T-helper 17 cell (primary cell): ENCODE data around the gene RPP38. TPM values are rescaled to one million over a fixed set of nuclear protein-coding genes. Genes with fewer than 3 reads are reported as not detected.

Experiments
- ATAC-seq: fragments of 150-1000 bp; cut with Tn5 transposase; 2 replicates; pipeline ENCODE4 v1.10.0; 2021; ENCODE audit warnings: mild to moderate bottlenecking, moderate library complexity
- DNase-seq, 3 donors: peaks; one replicate each; pipeline versions ENCODE4 v3.0.0 to v3.0.0-alpha.2; 2020 to 2021
- H3K9me3 ChIP-seq: one replicate; pipeline ENCODE4 v1.7.0; 2013; ENCODE audit warnings: low read length, mild to moderate bottlenecking; ENCODE audit not compliant: control insufficient read depth, poor library complexity, severe bottlenecking
- H3K27ac Mint-ChIP-seq: one replicate; pipeline ENCODE4 v1.8.0; 2022; ENCODE audit warnings: mild to moderate bottlenecking, moderate library complexity, mixed read lengths
- H3K27me3 Mint-ChIP-seq: one replicate; pipeline ENCODE4 v1.8.0; 2022; ENCODE audit warnings: mixed read lengths
- H3K36me3 Mint-ChIP-seq: one replicate; pipeline ENCODE4 v1.8.0; 2022; ENCODE audit warnings: low read depth, mixed read lengths
- H3K4me1 Mint-ChIP-seq: one replicate; pipeline ENCODE4 v1.8.0; 2022; ENCODE audit warnings: mild to moderate bottlenecking, mixed read lengths
- H3K4me3 Mint-ChIP-seq: one replicate; pipeline ENCODE4 v1.8.0; 2022; ENCODE audit warnings: mild to moderate bottlenecking, moderate library complexity, mixed read lengths
- total RNA-seq, 4 donors: library from RNA in 2 of 4; stranded (reverse) in 2 of 4; gene quantifications; one replicate each; pipeline ENCODE4 v1.2.3 and lab custom pipeline; 2022 to 2026

RPP38 gene
- total RNA-seq, 2 donors from 2014 or later = 12.1 to 14.3 TPM

- H3K27ac Mint-ChIP-seq = peak overlapping the region; percentile 12
- no peak overlapping the region for H3K4me3 Mint-ChIP-seq
- no peaks in the 10 kb centered on the region for H3K9me3 ChIP-seq
- no peaks in the 10 kb centered on the region for H3K27me3 Mint-ChIP-seq
- no peaks in the 10 kb centered on the region for H3K36me3 Mint-ChIP-seq
- DNase-seq (no peak), ATAC-seq (no peak)
- H3K4me1 Mint-ChIP-seq = peaks cover 22% of the 10 kb centered on the region
Measured at GRCh38 chr10:15147594-15148392, 50.6 kb downstream of the RPP38 start.

- peaks cover 22% of the 10 kb centered on the region for H3K4me1 Mint-ChIP-seq
- DNase-seq = no peak
- no peak for ATAC-seq
Measured at GRCh38 chr10:15149042-15149771, 52.1 kb downstream of the RPP38 start.

GRCh38 chr10:15150563-15150962 is 53.4 kb downstream of the RPP38 start:
- DNase-seq = no peak
- no peak overlapping the region for H3K27ac Mint-ChIP-seq
- no peaks in the 10 kb centered on the region for H3K9me3 ChIP-seq
- H3K4me1 Mint-ChIP-seq = peaks cover 16% of the 10 kb centered on the region
- H3K4me3 Mint-ChIP-seq = no peak overlapping the region
- no peaks in the 10 kb centered on the region for H3K36me3 Mint-ChIP-seq
- no peaks in the 10 kb centered on the region for H3K27me3 Mint-ChIP-seq
- ATAC-seq = no peak

More at GRCh38 chr10:15149042-15149771, 52.1 kb downstream of the RPP38 start:
- H3K4me3 Mint-ChIP-seq = no peak overlapping the region
- H3K27ac Mint-ChIP-seq = no peak overlapping the region
- no peaks in the 10 kb centered on the region for H3K27me3 Mint-ChIP-seq
- H3K9me3 ChIP-seq = no peaks in the 10 kb centered on the region
- no peaks in the 10 kb centered on the region for H3K36me3 Mint-ChIP-seq

- no peaks in the 10 kb centered on the region for H3K9me3 ChIP-seq
- Mint-ChIP-seq H3K27ac (peak overlapping the region; percentile 19), H3K4me3 (no peak overlapping the region), H3K27me3 (no peaks in the 10 kb centered on the region), H3K36me3 (no peaks in the 10 kb centered on the region), H3K4me1 (peaks cover 12% of the 10 kb centered on the region)
- DNase-seq (no peak), ATAC-seq (no peak)
Measured at GRCh38 chr10:15152556-15152955, 55.4 kb downstream of the RPP38 start.

Other genes with a start within 250 kb of the RPP38 start
- 1 to 10 TPM; 3.3 to 3.7 TPM for gene SUV39H2, start 218.5 kb upstream of the RPP38 start, total RNA-seq
- gene DCLRE1C, start 143.3 kb upstream of the RPP38 start, total RNA-seq = 10 to 100 TPM; 12.8 to 15.3 TPM
- gene MEIG1, start 138.0 kb upstream of the RPP38 start, total RNA-seq = not detected
- gene OLAH, start 53.4 kb upstream of the RPP38 start, total RNA-seq = 1 to 10 TPM in 1 of 2 donors, not detected in 1; 3.8 TPM
- gene ACBD7, start 8.6 kb upstream of the RPP38 start, total RNA-seq = under 1 TPM in 1 of 2 donors, not detected in 1; 0.77 TPM
- 10 to 100 TPM; 42.2 to 42.9 TPM for gene NMT2, start 71.3 kb downstream of the RPP38 start, total RNA-seq